Measurements from ENCODE around the gene RAPGEF6.

GRCh38 chr5:131647048-131647769, 12.2 kb upstream of the RAPGEF6 start:
- TF ChIP-seq EZH2phosphoT487 (IDR thresholded peaks at IDR 0.05; ENCODE audit: low read depth) (no peak), CTCF (IDR thresholded peaks at IDR 0.05; ENCODE audit: low read depth, low read length) (no peak; the same call in 1 of the 2 replicates)
